ENCODE measurements around the gene ZDHHC18. TPM values are rescaled to one million over a fixed set of nuclear protein-coding genes. Genes with fewer than 3 reads are reported as not detected.

Gene ZDHHC18
- total and polyA plus RNA-seq, 2 of the 8 experiments (the other 6 are each of a cell fraction or from before 2014, with no cell fraction given) = 29.7 to 49.8 TPM

- H3K23ac ChIP-seq (ENCODE audit: insufficient read length) = no peak overlapping the region
- no peak overlapping the region for H2AK5ac ChIP-seq (ENCODE audit: low read depth, low read length)
- H4K91ac ChIP-seq (replicated peaks; ENCODE audit: insufficient read length, low read length) = no peak overlapping the region
- no peak overlapping the region for H2BK5ac ChIP-seq (ENCODE audit: low read depth, low read length)
- no peak overlapping the region for H3K4me3 ChIP-seq (ENCODE audit: extremely low read depth in 1 of 4, insufficient read depth in 2 of 4, low read depth in 3 of 4, low read length in 4 of 4)
- CTCF ChIA-PET (ENCODE audit: partially characterized antibody) = interaction anchor here (0.6 to 12.8 kb wide), 8 partner anchors 9 to 291 kb away, joined by 3 to 125 read pairs (median 5); partner anchors contain the start of gene SFN
- H2BK12ac ChIP-seq (ENCODE audit: low read depth, low read length) = no peak overlapping the region
- H3K4me1 ChIP-seq (replicated peaks in 1 of 4; ENCODE audit: control insufficient read depth in 3 of 4, insufficient read depth in 4 of 4, low read length in 3 of 4) = peaks cover 6 to 9% (median 7%) of the 10 kb centered on the region in 4 experiments; a peak in 6 of 7 replicates
- no peak overlapping the region for H2BK20ac ChIP-seq (ENCODE audit: low read length)
- peak overlapping the region in 1 of 2 experiments; percentile 4; a peak in 1 of 4 replicates for H3K4me2 ChIP-seq (ENCODE audit: insufficient read depth in 1 of 2, low read depth in 2 of 2, low read length in 2 of 2)
- H3K9me3 ChIP-seq (ENCODE audit: insufficient read depth in 2 of 2, low read depth in 1 of 2, low read length in 1 of 2) = no peaks in the 10 kb centered on the region
- H4K5ac ChIP-seq (ENCODE audit: insufficient read length, low read depth, low read length) = no peak overlapping the region
- no peak overlapping the region for H2BK15ac ChIP-seq (ENCODE audit: low read length)
- H3K27me3 ChIP-seq (replicated peaks in 1 of 4; ENCODE audit: control insufficient read depth in 3 of 4, extremely low read depth in 1 of 4, insufficient read depth in 3 of 4, low read length in 3 of 4) = no peaks in the 10 kb centered on the region
- no peak overlapping the region for H3K9ac ChIP-seq (replicated peaks in 1 of 4; ENCODE audit: extremely low read depth in 1 of 4, low read depth in 3 of 4, low read length in 3 of 4)
- 83% methylated on average over 6 of the region's 6 CpGs; no CpG with 5 or more reads in 1 of the 2 experiments for WGBS, 2 experiments (ENCODE audit: extremely low coverage in 1 of 2, insufficient coverage in 1 of 2, insufficient read length in 1 of 2, insufficient replicate concordance in 2 of 2, low coverage in 1 of 2, low lambda C conversion rate in 2 of 2, missing lambda C conversion rate in 1 of 2)
- POLR2A ChIA-PET (ENCODE audit: partially characterized antibody) = interaction anchor here (1.5 kb wide), 1 partner anchor 36 kb away, joined by 4 read pairs; no protein-coding TSS in a partner anchor
- H3K79me1 ChIP-seq (ENCODE audit: low read depth, low read length) = peaks cover 12% of the 10 kb centered on the region
- no peak overlapping the region for H4K8ac ChIP-seq (ENCODE audit: extremely low read depth, insufficient read depth, low read length)
- H3K56ac ChIP-seq (replicated peaks; ENCODE audit: insufficient read length, low read depth, low read length) = no peak overlapping the region
- H3K36me3 ChIP-seq (ENCODE audit: control insufficient read depth in 2 of 4, insufficient read depth in 4 of 4, low read length in 3 of 4) = peaks cover 0 to 17% (median 10%) of the 10 kb centered on the region in 4 experiments; a peak in 5 of 8 replicates
- FAIRE-seq (no peak), DNase-seq (ENCODE audit: low read depth in 1 of 2, low spot score in 2 of 2) (no peak)
- no peak overlapping the region for H2AFZ ChIP-seq (ENCODE audit: low read length)
- no peak overlapping the region for H3K18ac ChIP-seq (ENCODE audit: extremely low read depth, low read length)
- peaks cover 6% of the 10 kb centered on the region; the same call in 1 of the 2 replicates for H3K23me2 ChIP-seq (ENCODE audit: low read depth, low read length)
- H3K14ac ChIP-seq (ENCODE audit: insufficient read length) = no peak overlapping the region
- no peak overlapping the region for H3K27ac ChIP-seq (ENCODE audit: low read depth, low read length)
- H3K79me2 ChIP-seq (ENCODE audit: control insufficient read depth in 1 of 2, insufficient read depth in 2 of 2, low read length in 2 of 2) = peaks cover 0 to 11% of the 10 kb centered on the region in 2 experiments; a peak in 1 of 4 replicates
- peaks cover 9 to 12% of the 10 kb centered on the region in 2 experiments for H4K20me1 ChIP-seq (replicated peaks in 1 of 2; ENCODE audit: control insufficient read depth in 1 of 2, insufficient read depth in 2 of 2, low read length in 2 of 2)
- no peak overlapping the region for H3K4ac ChIP-seq (replicated peaks; ENCODE audit: insufficient read length, low read depth, low read length)
- H2BK120ac ChIP-seq (replicated peaks; ENCODE audit: low read depth, low read length) = no peak overlapping the region
- TF ChIP-seq KDM5A (IDR thresholded peaks at IDR 0.05; ENCODE audit: low read length) (no peak), EZH2 (IDR thresholded peaks at IDR 0.05; ENCODE audit: low read depth, low read length, severe bottlenecking) (no peak), ATF2 (IDR thresholded peaks at IDR 0.05; ENCODE audit: low read length) (no peak), CBX5 (IDR thresholded peaks at IDR 0.05; ENCODE audit: low read depth, low read length) (no peak), ASH2L (IDR thresholded peaks at IDR 0.05; ENCODE audit: low read length) (no peak), KDM4A (IDR thresholded peaks at IDR 0.05; ENCODE audit: low read depth, low read length, severe bottlenecking) (no peak), POLR2AphosphoS5 (IDR thresholded peaks at IDR 0.05; ENCODE audit: low read depth, low read length) (no peak), NRF1 (IDR thresholded peaks at IDR 0.05; ENCODE audit: low read depth, low read length) (no peak), SUZ12 (IDR thresholded peaks at IDR 0.05; ENCODE audit: low read length) (no peak), SP4 (IDR thresholded peaks at IDR 0.05; ENCODE audit: low read length) (no peak), POU5F1 (IDR thresholded peaks at IDR 0.05; ENCODE audit: low read depth, low read length) (no peak)
Observed at GRCh38 chr1:26829184-26829911, 2.9 kb downstream of the ZDHHC18 start.

Measured in H1 (cell line).